GM21528 (cell line): ENCODE measurements around the gene C2CD4B.

Experiments
- ATAC-seq: cut with Tn5 transposase; IDR thresholded peaks from one replicate; pipeline ENCODE4 v1.9.1; 2021; ENCODE audit warnings: mild to moderate bottlenecking, moderate library complexity; ENCODE audit not compliant: unreplicated experiment, low FRiP score

Gene C2CD4B

GRCh38 chr15:62120776-62121175, 44.3 kb downstream of the C2CD4B start:
- no peak for ATAC-seq

GRCh38 chr15:62119874-62120273, 45.2 kb downstream of the C2CD4B start:
- no peak for ATAC-seq

GRCh38 chr15:62119227-62119864, 45.7 kb downstream of the C2CD4B start:
- ATAC-seq = no peak

GRCh38 chr15:62118520-62119226, 46.4 kb downstream of the C2CD4B start:
- ATAC-seq = no peak

- ATAC-seq = no peak
Measured at GRCh38 chr15:62115847-62116246, 49.2 kb downstream of the C2CD4B start.
